Breast epithelium (tissue), 3 donors: Measurements from ENCODE around the gene BCL2A1.

Experiments
- CTCF ChIP-seq, 3 donors: fragments of 450-650 bp; IDR thresholded peaks; one replicate each; pipeline ENCODE4 v1.5.1; 2016 to 2017; ENCODE audit warnings: antibody characterized with exemption in 3 of 3, mild to moderate bottlenecking in 3 of 3, moderate library complexity in 3 of 3
- POLR2A ChIP-seq: fragments of 450-650 bp; IDR thresholded peaks from one replicate; pipeline ENCODE4 v1.6.1; 2016; ENCODE audit warnings: antibody characterized with exemption, mild to moderate bottlenecking, moderate library complexity
- POLR2AphosphoS5 ChIP-seq, 3 donors: sonication (generic); formaldehyde crosslinking; IDR thresholded peaks; one replicate each; pipeline ENCODE4 v1.6.1; 2017; ENCODE audit warnings: antibody characterized with exemption in 3 of 3

GRCh38 chr15:79924379-79924778 is 46.6 kb downstream of the BCL2A1 start:
- no peak for TF ChIP-seq POLR2AphosphoS5 (IDR thresholded peaks at IDR 0.05)
- no peak for TF ChIP-seq POLR2A
- no peak for TF ChIP-seq CTCF (IDR thresholded peaks at IDR 0.05)
